ENCODE data around the gene RYR2.

RYR2 gene

GRCh38 chr1:237788069-237788468 is 746.1 kb downstream of the RYR2 start:
- Histone ChIP-seq H3K36me3 (ENCODE audit: insufficient read depth, low read depth, low read length) (no peaks in the 10 kb centered on the region), H3K4me3 (ENCODE audit: low read length) (no peak overlapping the region), H3K9ac (ENCODE audit: low read depth, low read length) (no peak overlapping the region), H3K27ac (ENCODE audit: low read length) (no peak overlapping the region), H3K4me1 (ENCODE audit: insufficient read depth, low read length) (no peaks in the 10 kb centered on the region), H3K27me3 (ENCODE audit: insufficient read depth, low read length) (no peaks in the 10 kb centered on the region), H3K9me3 (ENCODE audit: insufficient read depth, low read depth, low read length) (no peaks in the 10 kb centered on the region)

GRCh38 chr1:237789619-237790018 is 747.6 kb downstream of the RYR2 start:
- Histone ChIP-seq H3K9me3 (ENCODE audit: insufficient read depth, low read depth, low read length) (no peaks in the 10 kb centered on the region), H3K36me3 (ENCODE audit: insufficient read depth, low read depth, low read length) (no peaks in the 10 kb centered on the region), H3K4me3 (ENCODE audit: low read length) (no peak overlapping the region), H3K27me3 (ENCODE audit: insufficient read depth, low read length) (no peaks in the 10 kb centered on the region), H3K4me1 (ENCODE audit: insufficient read depth, low read length) (no peaks in the 10 kb centered on the region), H3K27ac (ENCODE audit: low read length) (no peak overlapping the region), H3K9ac (ENCODE audit: low read depth, low read length) (no peak overlapping the region)

GRCh38 chr1:237791592-237791991 is 749.6 kb downstream of the RYR2 start:
- Histone ChIP-seq H3K9ac (ENCODE audit: low read depth, low read length) (no peak overlapping the region), H3K27ac (ENCODE audit: low read length) (no peak overlapping the region), H3K4me1 (ENCODE audit: insufficient read depth, low read length) (no peaks in the 10 kb centered on the region), H3K36me3 (ENCODE audit: insufficient read depth, low read depth, low read length) (no peaks in the 10 kb centered on the region), H3K9me3 (ENCODE audit: insufficient read depth, low read depth, low read length) (no peaks in the 10 kb centered on the region), H3K4me3 (ENCODE audit: low read length) (no peak overlapping the region), H3K27me3 (ENCODE audit: insufficient read depth, low read length) (no peaks in the 10 kb centered on the region)

- no peaks in the 10 kb centered on the region for H3K36me3 ChIP-seq (ENCODE audit: insufficient read depth, low read depth, low read length)
- H3K27ac ChIP-seq (ENCODE audit: low read length) = no peak overlapping the region
These were observed 750.2 kb downstream of the RYR2 start for GRCh38 chr1:237792149-237792548.

GRCh38 chr1:237792726-237793125 is 750.7 kb downstream of the RYR2 start:
- Histone ChIP-seq H3K4me1 (ENCODE audit: insufficient read depth, low read length) (no peaks in the 10 kb centered on the region), H3K9me3 (ENCODE audit: insufficient read depth, low read depth, low read length) (no peaks in the 10 kb centered on the region), H3K27me3 (ENCODE audit: insufficient read depth, low read length) (no peaks in the 10 kb centered on the region), H3K27ac (ENCODE audit: low read length) (no peak overlapping the region), H3K9ac (ENCODE audit: low read depth, low read length) (no peak overlapping the region), H3K36me3 (ENCODE audit: insufficient read depth, low read depth, low read length) (no peaks in the 10 kb centered on the region), H3K4me3 (ENCODE audit: low read length) (no peak overlapping the region)

More at GRCh38 chr1:237792149-237792548, 750.2 kb downstream of the RYR2 start:
- H3K9me3 ChIP-seq (ENCODE audit: insufficient read depth, low read depth, low read length) = no peaks in the 10 kb centered on the region
- no peaks in the 10 kb centered on the region for H3K27me3 ChIP-seq (ENCODE audit: insufficient read depth, low read length)
- no peak overlapping the region for H3K4me3 ChIP-seq (ENCODE audit: low read length)
- H3K4me1 ChIP-seq (ENCODE audit: insufficient read depth, low read length) = no peaks in the 10 kb centered on the region
- no peak overlapping the region for H3K9ac ChIP-seq (ENCODE audit: low read depth, low read length)

DNA sequence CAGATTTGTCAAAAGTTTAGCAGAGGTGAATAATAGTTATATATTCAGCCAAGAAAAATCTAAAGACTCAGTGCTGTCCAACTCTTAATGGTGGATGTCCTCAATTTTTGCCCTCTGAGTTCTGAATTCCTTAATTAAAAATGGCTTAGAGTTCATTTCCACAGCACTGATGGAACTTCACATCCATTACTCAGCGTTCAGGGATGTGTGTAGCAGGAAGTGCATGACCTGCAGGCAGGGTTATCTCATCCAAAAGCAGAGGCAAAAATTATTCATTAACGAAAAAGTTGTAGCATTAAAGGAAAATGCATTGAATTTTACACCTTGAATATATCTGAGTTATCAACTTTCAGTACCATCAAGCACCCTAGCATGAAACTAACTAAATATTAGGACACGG is 752.1 kb downstream of the RYR2 start:
- Histone ChIP-seq H3K4me1 (ENCODE audit: insufficient read depth, low read length) (no peaks in the 10 kb centered on the region), H3K4me3 (ENCODE audit: low read length) (no peak overlapping the region), H3K27me3 (ENCODE audit: insufficient read depth, low read length) (no peaks in the 10 kb centered on the region), H3K27ac (ENCODE audit: low read length) (no peak overlapping the region), H3K36me3 (ENCODE audit: insufficient read depth, low read depth, low read length) (no peaks in the 10 kb centered on the region), H3K9me3 (ENCODE audit: insufficient read depth, low read depth, low read length) (no peaks in the 10 kb centered on the region), H3K9ac (ENCODE audit: low read depth, low read length) (no peak overlapping the region)

DNA sequence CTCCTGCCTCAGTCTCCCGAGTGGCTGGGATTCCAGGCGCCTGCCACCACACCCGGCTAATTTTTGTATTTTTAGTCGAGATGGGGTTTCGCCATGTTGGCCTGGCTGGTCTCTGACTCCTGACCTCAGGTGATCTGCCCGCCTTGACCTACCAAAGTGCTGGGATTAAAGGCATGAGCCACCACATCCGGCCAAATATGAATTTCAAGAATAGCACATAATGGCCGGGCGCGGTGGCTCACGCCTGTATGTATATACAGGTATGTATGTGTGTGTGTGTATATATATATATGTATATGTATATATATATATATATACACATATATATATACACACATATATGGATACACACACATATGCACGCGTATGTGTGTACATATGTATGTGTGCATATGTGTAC is 753.6 kb downstream of the RYR2 start:
- Histone ChIP-seq H3K27ac (ENCODE audit: low read length) (no peak overlapping the region), H3K4me3 (ENCODE audit: low read length) (no peak overlapping the region), H3K36me3 (ENCODE audit: insufficient read depth, low read depth, low read length) (no peaks in the 10 kb centered on the region)

DNA sequence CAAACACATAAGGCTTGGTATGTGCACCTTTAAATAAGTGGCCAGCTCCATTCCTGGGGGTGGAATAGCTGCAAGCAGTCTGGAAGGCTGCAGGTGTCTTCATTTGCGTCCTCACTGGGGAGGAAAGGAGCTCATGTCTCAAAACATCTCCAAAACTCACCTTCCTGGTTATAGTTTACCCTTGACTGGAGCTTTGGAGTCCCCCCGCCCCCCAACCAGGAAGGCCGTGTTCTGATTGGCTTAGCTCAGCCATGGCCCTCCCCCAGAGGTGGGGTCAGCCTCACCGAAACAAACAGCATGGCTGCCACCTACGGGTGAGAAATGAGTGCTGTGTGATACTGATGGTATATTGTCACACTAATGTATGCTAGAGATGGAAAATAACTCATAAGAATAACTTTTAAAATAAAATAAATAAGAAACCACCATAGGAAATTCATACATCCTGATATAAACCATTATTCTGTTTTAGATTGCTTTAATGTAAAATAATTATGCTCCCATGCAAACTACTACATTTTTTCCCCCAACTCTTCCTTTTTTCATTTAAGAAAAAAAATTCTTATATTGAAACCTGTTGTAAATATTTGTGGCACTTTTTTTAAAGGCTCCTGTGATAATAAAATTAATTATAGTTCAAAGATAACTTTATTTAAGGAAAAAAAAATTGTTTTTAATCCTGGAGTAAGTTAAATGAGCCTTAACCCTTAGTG is 757.9 kb downstream of the RYR2 start:
- H3K27ac ChIP-seq (ENCODE audit: low read length) = no peak overlapping the region
- no peaks in the 10 kb centered on the region for H3K9me3 ChIP-seq (ENCODE audit: insufficient read depth, low read depth, low read length)
- H3K4me1 ChIP-seq (ENCODE audit: insufficient read depth, low read length) = no peaks in the 10 kb centered on the region
- H3K27me3 ChIP-seq (ENCODE audit: insufficient read depth, low read length) = no peaks in the 10 kb centered on the region
- no peak overlapping the region for H3K9ac ChIP-seq (ENCODE audit: low read depth, low read length)
- H3K36me3 ChIP-seq (ENCODE audit: insufficient read depth, low read depth, low read length) = no peaks in the 10 kb centered on the region
- no peak overlapping the region; the same call in 1 of the 2 replicates for H3K4me3 ChIP-seq (ENCODE audit: low read length)

More for the DNA sequence above, 753.6 kb downstream of the RYR2 start:
- H3K27me3 ChIP-seq (ENCODE audit: insufficient read depth, low read length) = no peaks in the 10 kb centered on the region
- no peak overlapping the region for H3K9ac ChIP-seq (ENCODE audit: low read depth, low read length)
- H3K9me3 ChIP-seq (ENCODE audit: insufficient read depth, low read depth, low read length) = no peaks in the 10 kb centered on the region
- no peaks in the 10 kb centered on the region for H3K4me1 ChIP-seq (ENCODE audit: insufficient read depth, low read length)

DNA sequence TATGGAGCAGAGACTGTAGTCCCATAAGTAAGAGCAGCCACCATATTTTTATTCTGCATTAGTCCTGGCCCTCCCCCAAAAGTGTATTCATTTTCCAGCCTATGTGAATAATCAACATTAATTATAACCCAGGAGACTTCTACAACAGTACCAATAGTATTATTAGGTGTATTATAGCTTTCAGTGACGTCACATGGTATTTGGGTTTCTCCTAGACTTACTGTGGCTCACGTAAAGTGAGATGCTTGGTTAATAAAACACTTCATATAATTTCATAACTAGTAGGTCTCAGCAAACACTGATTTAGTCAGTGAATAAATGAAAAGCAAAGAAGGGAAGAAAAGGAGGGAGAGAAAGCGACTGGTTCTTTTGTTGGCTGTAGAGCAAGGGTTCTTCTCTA is 762.5 kb downstream of the RYR2 start:
- Histone ChIP-seq H3K27me3 (ENCODE audit: insufficient read depth, low read length) (no peaks in the 10 kb centered on the region), H3K27ac (ENCODE audit: low read length) (no peak overlapping the region), H3K36me3 (ENCODE audit: insufficient read depth, low read depth, low read length) (no peaks in the 10 kb centered on the region), H3K4me3 (ENCODE audit: low read length) (no peak overlapping the region), H3K9me3 (ENCODE audit: insufficient read depth, low read depth, low read length) (no peaks in the 10 kb centered on the region), H3K9ac (ENCODE audit: low read depth, low read length) (no peak overlapping the region), H3K4me1 (ENCODE audit: insufficient read depth, low read length) (no peaks in the 10 kb centered on the region)

GRCh38 chr1:237809099-237809498 is 767.1 kb downstream of the RYR2 start:
- H3K36me3 ChIP-seq (ENCODE audit: insufficient read depth, low read depth, low read length) = no peaks in the 10 kb centered on the region
- H3K4me1 ChIP-seq (ENCODE audit: insufficient read depth, low read length) = 0 out of 2 replicates have a peak, but pooled peaks cover 2% of the 10 kb centered on the region
- no peak overlapping the region for H3K4me3 ChIP-seq (ENCODE audit: low read length)
- H3K9me3 ChIP-seq (ENCODE audit: insufficient read depth, low read depth, low read length) = no peaks in the 10 kb centered on the region
- no peak overlapping the region for H3K9ac ChIP-seq (ENCODE audit: low read depth, low read length)
- no peaks in the 10 kb centered on the region for H3K27me3 ChIP-seq (ENCODE audit: insufficient read depth, low read length)
- no peak overlapping the region for H3K27ac ChIP-seq (ENCODE audit: low read length)

DNA sequence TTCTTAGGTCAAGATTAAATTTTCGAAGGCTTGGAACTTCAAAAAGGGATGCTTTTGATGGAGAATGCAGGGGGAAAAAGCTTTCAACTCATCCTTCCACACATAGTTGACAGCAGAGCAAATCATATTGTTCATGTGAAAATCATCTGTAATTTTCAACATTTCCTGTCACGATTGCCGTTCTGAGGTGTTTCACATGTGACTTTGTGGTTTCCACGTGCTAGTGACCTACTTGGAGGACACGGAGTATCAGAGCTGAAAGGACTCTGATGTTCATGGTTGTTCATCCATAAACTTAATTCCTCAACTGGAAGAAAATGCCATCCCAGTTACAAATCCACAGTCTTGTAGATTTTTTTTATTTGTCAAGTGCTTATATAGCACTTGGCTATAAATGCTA is 769.6 kb downstream of the RYR2 start:
- Histone ChIP-seq H3K27me3 (ENCODE audit: insufficient read depth, low read length) (no peaks in the 10 kb centered on the region), H3K36me3 (ENCODE audit: insufficient read depth, low read depth, low read length) (no peaks in the 10 kb centered on the region), H3K4me3 (ENCODE audit: low read length) (no peak overlapping the region), H3K9ac (ENCODE audit: low read depth, low read length) (no peak overlapping the region), H3K27ac (ENCODE audit: low read length) (no peak overlapping the region), H3K4me1 (ENCODE audit: insufficient read depth, low read length) (0 out of 2 replicates have a peak, but pooled peaks cover 3% of the 10 kb centered on the region), H3K9me3 (ENCODE audit: insufficient read depth, low read depth, low read length) (no peaks in the 10 kb centered on the region)

GRCh38 chr1:237812061-237812460 is 770.1 kb downstream of the RYR2 start:
- Histone ChIP-seq H3K4me3 (ENCODE audit: low read length) (no peak overlapping the region), H3K27ac (ENCODE audit: low read length) (no peak overlapping the region), H3K4me1 (ENCODE audit: insufficient read depth, low read length) (0 out of 2 replicates have a peak, but pooled peaks cover 3% of the 10 kb centered on the region), H3K9ac (ENCODE audit: low read depth, low read length) (no peak overlapping the region), H3K9me3 (ENCODE audit: insufficient read depth, low read depth, low read length) (no peaks in the 10 kb centered on the region), H3K27me3 (ENCODE audit: insufficient read depth, low read length) (no peaks in the 10 kb centered on the region), H3K36me3 (ENCODE audit: insufficient read depth, low read depth, low read length) (no peaks in the 10 kb centered on the region)
